ENCODE results near the gene SPINT3. TPM values are rescaled to one million over a fixed set of nuclear protein-coding genes. Genes with fewer than 3 reads are reported as not detected.

SPINT3 gene
- total RNA-seq, 1 donor from 2014 or later, result not detected

DNA sequence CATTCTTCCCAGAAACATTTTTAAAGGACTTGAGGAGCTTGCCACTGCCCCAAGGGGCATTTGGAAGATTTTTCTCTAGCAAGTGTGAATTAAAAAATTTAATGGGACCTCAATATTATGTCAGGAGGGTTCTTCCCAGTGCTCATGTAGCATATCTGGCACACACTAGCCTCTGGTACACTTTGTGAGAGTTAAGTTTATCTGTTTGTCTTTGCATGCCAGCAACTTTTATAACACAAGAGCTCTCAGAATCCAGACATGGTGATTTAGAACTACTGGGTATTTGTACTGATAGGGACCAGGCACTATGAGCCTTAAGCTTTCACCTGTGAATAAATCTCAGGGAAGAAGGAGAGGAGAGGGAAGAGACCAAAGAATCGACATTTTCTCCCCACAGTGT, 12.9 kb downstream of the SPINT3 start:
- no peak for DNase-seq (ENCODE audit: low read depth, low spot score)
- H3K9me3 Mint-ChIP-seq, result no peaks in the 10 kb centered on the region
- no peaks in the 10 kb centered on the region for H3K36me3 Mint-ChIP-seq (ENCODE audit: low read depth)
- H3K4me3 Mint-ChIP-seq, result no peak overlapping the region
- H3K27me3 Mint-ChIP-seq (ENCODE audit: low read depth), result peaks cover 45% of the 10 kb centered on the region
- H3K4me1 Mint-ChIP-seq, result no peaks in the 10 kb centered on the region
- no peak overlapping the region for H3K27ac Mint-ChIP-seq (ENCODE audit: unreplicated experiment)
- no peak for TF ChIP-seq CTCF (conservative IDR thresholded peaks at IDR 0.05)

- H3K4me1 Mint-ChIP-seq, result no peaks in the 10 kb centered on the region
- no peaks in the 10 kb centered on the region for H3K36me3 Mint-ChIP-seq (ENCODE audit: low read depth)
- DNase-seq (ENCODE audit: low read depth, low spot score), result no peak
- H3K27me3 Mint-ChIP-seq (ENCODE audit: low read depth), result peaks cover 43% of the 10 kb centered on the region
- no peaks in the 10 kb centered on the region for H3K9me3 Mint-ChIP-seq
- no peak overlapping the region for H3K4me3 Mint-ChIP-seq
- H3K27ac Mint-ChIP-seq (ENCODE audit: unreplicated experiment), result no peak overlapping the region
- TF ChIP-seq CTCF (conservative IDR thresholded peaks at IDR 0.05), result no peak
These were observed 13.8 kb downstream of the SPINT3 start for GRCh38 chr20:45501600-45501999.

DNA sequence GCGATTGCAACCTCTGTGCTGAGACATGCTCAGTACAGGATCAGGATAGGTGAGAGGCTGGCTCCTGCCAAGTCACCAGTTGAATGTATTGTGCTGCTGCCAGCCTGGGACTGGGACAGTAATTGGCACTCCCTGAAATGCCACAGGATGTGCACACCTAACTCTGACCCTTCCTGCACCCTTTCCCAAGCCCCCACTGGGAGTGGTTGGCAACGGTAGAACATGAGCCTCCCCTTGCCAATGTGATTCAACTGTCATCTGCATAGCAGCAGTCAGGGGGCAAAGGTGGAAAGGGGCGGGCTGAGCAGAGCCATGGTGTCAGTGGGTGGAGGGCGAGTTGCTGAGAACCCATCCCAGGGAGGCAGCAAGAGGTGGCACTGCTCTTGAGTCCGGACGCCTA, 15.4 kb downstream of the SPINT3 start:
- Mint-ChIP-seq H3K4me3 (no peak overlapping the region), H3K4me1 (no peaks in the 10 kb centered on the region), H3K27me3 (ENCODE audit: low read depth) (peaks cover 40% of the 10 kb centered on the region), H3K36me3 (ENCODE audit: low read depth) (no peaks in the 10 kb centered on the region), H3K9me3 (no peaks in the 10 kb centered on the region), H3K27ac (ENCODE audit: unreplicated experiment) (no peak overlapping the region)
- no peak for DNase-seq (ENCODE audit: low read depth, low spot score)
- no peak for TF ChIP-seq CTCF (conservative IDR thresholded peaks at IDR 0.05)

GRCh38 chr20:45497971-45498494, 17.4 kb downstream of the SPINT3 start:
- H3K9me3 Mint-ChIP-seq, result no peaks in the 10 kb centered on the region

GRCh38 chr20:45496166-45496565, 19.3 kb downstream of the SPINT3 start:
- H3K36me3 Mint-ChIP-seq (ENCODE audit: low read depth), result no peaks in the 10 kb centered on the region
- peaks cover 27% of the 10 kb centered on the region for H3K27me3 Mint-ChIP-seq (ENCODE audit: low read depth)
- H3K4me3 Mint-ChIP-seq, result no peak overlapping the region
- TF ChIP-seq CTCF (conservative IDR thresholded peaks at IDR 0.05), result no peak
- no peaks in the 10 kb centered on the region for H3K4me1 Mint-ChIP-seq
- no peaks in the 10 kb centered on the region for H3K9me3 Mint-ChIP-seq
- no peak for DNase-seq (ENCODE audit: low read depth, low spot score)
- no peak overlapping the region for H3K27ac Mint-ChIP-seq (ENCODE audit: unreplicated experiment)

More at GRCh38 chr20:45497971-45498494, 17.4 kb downstream of the SPINT3 start:
- no peak for TF ChIP-seq CTCF (conservative IDR thresholded peaks at IDR 0.05)
- Mint-ChIP-seq H3K4me1 (no peaks in the 10 kb centered on the region), H3K27ac (ENCODE audit: unreplicated experiment) (no peak overlapping the region), H3K4me3 (no peak overlapping the region), H3K36me3 (ENCODE audit: low read depth) (no peaks in the 10 kb centered on the region), H3K27me3 (ENCODE audit: low read depth) (peaks cover 35% of the 10 kb centered on the region)
- DNase-seq (ENCODE audit: low read depth, low spot score), result no peak

Data from neural crest cell (in vitro differentiated cells).